Smooth muscle cell (in vitro differentiated cells): ENCODE results near the gene KRTAP5-3. TPM values are rescaled to one million over a fixed set of nuclear protein-coding genes. Genes with fewer than 3 reads are reported as not detected.
"Not testable (repeated sequence)": the region's sequence is repeated elsewhere in the genome, so short reads cannot be mapped to it uniquely, and the experiment has no call there.

Experiments
- DNase-seq: peaks from one replicate; lab custom pipeline; 2025; ENCODE audit not compliant: unreplicated experiment; lab: John Stamatoyannopoulos, UW
- H2AFZ ChIP-seq: fragments of 200-600 bp; sonication (generic); 2 replicates; pipeline ENCODE4 v1.6.0; 2016; ENCODE audit warnings: antibody characterized with exemption, low read depth, mild to moderate bottlenecking
- H3F3A ChIP-seq: fragments of 200-600 bp; sonication (generic); 2 replicates; pipeline ENCODE4 v1.6.0; 2017; ENCODE audit warnings: antibody characterized with exemption, low read depth
- H3K27ac ChIP-seq: fragments of 200-600 bp; sonication (generic); 2 replicates; pipeline ENCODE4 v1.5.1; 2016; ENCODE audit warnings: low read depth, mild to moderate bottlenecking
- H3K27me3 ChIP-seq: fragments of 200-600 bp; sonication (generic); 2 replicates; pipeline ENCODE4 v1.6.1; 2016; ENCODE audit warnings: low read depth, mild to moderate bottlenecking
- H3K36me3 ChIP-seq: fragments of 200-600 bp; sonication (generic); 2 replicates; pipeline ENCODE4 v1.5.1; 2016; ENCODE audit warnings: low read depth
- H3K4me1 ChIP-seq: fragments of 200-600 bp; sonication (generic); 2 replicates; pipeline ENCODE4 v1.5.1; 2016; ENCODE audit warnings: low read depth
- H3K4me2 ChIP-seq: fragments of 200-600 bp; sonication (generic); 2 replicates; pipeline ENCODE4 v1.6.0; 2016; ENCODE audit warnings: mild to moderate bottlenecking
- H3K4me3 ChIP-seq: fragments of 200-600 bp; sonication (generic); 2 replicates; pipeline ENCODE4 v1.5.1; 2016; ENCODE audit warnings: mild to moderate bottlenecking
- H3K79me2 ChIP-seq: fragments of 200-600 bp; sonication (generic); 2 replicates; pipeline ENCODE4 v1.6.0; 2016; ENCODE audit warnings: low read depth, mild to moderate bottlenecking
- H3K9ac ChIP-seq: fragments of 200-600 bp; sonication (generic); 2 replicates; pipeline ENCODE4 v1.6.0; 2016; ENCODE audit warnings: low read depth
- H3K9me3 ChIP-seq: fragments of 200-600 bp; sonication (generic); replicated peaks from 2 replicates; pipeline ENCODE4 v1.5.1; 2016; ENCODE audit warnings: low read depth
- H4K20me1 ChIP-seq: fragments of 200-600 bp; sonication (generic); 2 replicates; pipeline ENCODE4 v1.6.0; 2016; ENCODE audit warnings: low read depth
- CTCF ChIP-seq: fragments of 200-600 bp; sonication (generic); IDR thresholded peaks from 2 replicates; pipeline ENCODE4 v1.5.1; 2017; ENCODE audit warnings: borderline replicate concordance, mild to moderate bottlenecking, antibody characterized with exemption; ENCODE audit not compliant: insufficient read depth, poor library complexity, severe bottlenecking
- WGBS: methylation state at CpG from one replicate; pipeline ENCODE4 v1.1.7; 2016; ENCODE audit warnings: low lambda C conversion rate; 5-methylcytosine and 5-hydroxymethylcytosine counted together
- polyA plus RNA-seq: library from polyadenylated mRNA; unstranded; fragments of >200 nt; fragmentation: Nextera tagmentation; extraction: Ambion mirVana; gene quantifications from 2 replicates; pipeline ENCODE4 v1.2.1, GENCODE V29; 2016
- total RNA-seq: library from RNA; depleted of rRNA; stranded (reverse); fragments of >200 nt; gene quantifications from 2 replicates; pipeline ENCODE4 v1.2.3, GENCODE V29; 2014

The KRTAP5-3 gene
- total and polyA plus RNA-seq, 2 experiments from 2014 or later: not detected

DNA sequence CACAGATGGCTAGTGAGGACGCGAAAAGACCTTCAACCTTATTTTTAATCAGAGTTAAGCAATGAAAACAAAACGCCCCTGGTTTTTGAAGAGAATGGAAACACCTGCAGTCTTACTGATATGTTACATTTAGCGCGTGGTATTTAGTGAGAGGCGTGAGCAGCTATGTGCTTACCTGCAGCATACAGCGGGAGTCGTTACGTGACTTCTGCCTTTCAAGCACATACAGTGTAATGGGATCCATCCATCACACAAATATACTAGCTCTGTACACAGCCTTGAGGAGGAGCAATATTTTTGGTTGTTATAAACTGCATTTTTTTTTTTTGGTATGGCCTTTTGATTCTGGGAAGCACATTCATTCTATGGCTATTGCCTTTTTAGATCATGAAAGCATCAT, 15.6 kb downstream of the KRTAP5-3 start:
- Histone ChIP-seq H2AFZ (no peak overlapping the region), H3K79me2 (no peaks in the 10 kb centered on the region), H3K4me1 (no peaks in the 10 kb centered on the region), H3F3A (no peaks in the 10 kb centered on the region), H3K4me2 (no peak overlapping the region), H3K27me3 (peaks cover 28% of the 10 kb centered on the region), H4K20me1 (no peaks in the 10 kb centered on the region), H3K9ac (no peak overlapping the region), H3K27ac (no peak overlapping the region), H3K4me3 (no peak overlapping the region), H3K9me3 (no peaks in the 10 kb centered on the region), H3K36me3 (no peaks in the 10 kb centered on the region)
- no peak for DNase-seq
- WGBS: 90% methylated on average over 9 of the region's 9 CpGs
- no peak for TF ChIP-seq CTCF

DNA sequence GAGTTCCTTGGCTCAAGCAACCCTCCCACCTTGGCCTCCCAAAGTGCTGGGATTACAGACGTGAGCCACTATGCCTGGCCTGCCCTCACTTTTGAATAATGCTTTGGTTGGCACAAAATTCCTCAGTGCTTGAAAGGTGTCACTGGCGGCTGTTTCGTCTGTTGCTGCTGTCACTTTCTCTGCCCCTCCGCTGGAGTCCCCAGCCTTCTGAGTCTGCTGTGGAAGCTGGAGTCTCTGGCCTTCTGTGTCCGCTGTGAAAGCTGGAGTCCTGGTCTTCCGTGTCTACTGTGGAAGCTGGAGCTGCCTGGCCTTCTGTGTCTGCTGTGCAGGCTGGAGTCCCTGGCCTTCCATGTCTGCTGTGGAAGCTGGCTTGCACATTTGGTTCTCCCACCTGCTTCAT, 18.3 kb downstream of the KRTAP5-3 start:
- H3K4me1 ChIP-seq: no peaks in the 10 kb centered on the region
- H2AFZ ChIP-seq: no peak overlapping the region
- H3K9me3 ChIP-seq: no peaks in the 10 kb centered on the region
- no peaks in the 10 kb centered on the region for H3K79me2 ChIP-seq
- H3K27me3 ChIP-seq: peaks cover 18% of the 10 kb centered on the region
- no peaks in the 10 kb centered on the region for H3K36me3 ChIP-seq
- TF ChIP-seq CTCF: no peak
- no peak for DNase-seq
- H4K20me1 ChIP-seq: no peaks in the 10 kb centered on the region
- no peaks in the 10 kb centered on the region for H3F3A ChIP-seq
- no peak overlapping the region for H3K4me3 ChIP-seq
- WGBS: 87% methylated on average over 6 of the region's 6 CpGs
- H3K27ac ChIP-seq: no peak overlapping the region
- H3K4me2 ChIP-seq: no peak overlapping the region
- H3K9ac ChIP-seq: no peak overlapping the region

GRCh38 chr11:1589191-1589963, 18.9 kb downstream of the KRTAP5-3 start:
- not testable (repeated sequence) for DNase-seq, H3K9ac ChIP-seq, H3K36me3 ChIP-seq, H3K4me2 ChIP-seq, H3K4me3 ChIP-seq, H3K27ac ChIP-seq, H3K4me1 ChIP-seq, H4K20me1 ChIP-seq, H3F3A ChIP-seq, H3K79me2 ChIP-seq, H2AFZ ChIP-seq, H3K9me3 ChIP-seq
- H3K27me3 ChIP-seq: peaks cover 17% of the 10 kb centered on the region
- 53% methylated on average over 8 of the region's 10 CpGs for WGBS

GRCh38 chr11:1586699-1587098, 21.6 kb downstream of the KRTAP5-3 start:
- Histone ChIP-seq H2AFZ (no peak overlapping the region), H3K9ac (no peak overlapping the region), H3K27me3 (peaks cover 6% of the 10 kb centered on the region), H3K9me3 (no peaks in the 10 kb centered on the region), H3K4me2 (no peak overlapping the region), H3K4me1 (no peaks in the 10 kb centered on the region), H3F3A (no peaks in the 10 kb centered on the region), H3K4me3 (no peak overlapping the region), H4K20me1 (no peaks in the 10 kb centered on the region), H3K79me2 (no peaks in the 10 kb centered on the region), H3K36me3 (no peaks in the 10 kb centered on the region), H3K27ac (no peak overlapping the region)
- no peak for DNase-seq
- no peak for TF ChIP-seq CTCF
- 61% methylated on average over 2 of the region's 2 CpGs for WGBS

DNA sequence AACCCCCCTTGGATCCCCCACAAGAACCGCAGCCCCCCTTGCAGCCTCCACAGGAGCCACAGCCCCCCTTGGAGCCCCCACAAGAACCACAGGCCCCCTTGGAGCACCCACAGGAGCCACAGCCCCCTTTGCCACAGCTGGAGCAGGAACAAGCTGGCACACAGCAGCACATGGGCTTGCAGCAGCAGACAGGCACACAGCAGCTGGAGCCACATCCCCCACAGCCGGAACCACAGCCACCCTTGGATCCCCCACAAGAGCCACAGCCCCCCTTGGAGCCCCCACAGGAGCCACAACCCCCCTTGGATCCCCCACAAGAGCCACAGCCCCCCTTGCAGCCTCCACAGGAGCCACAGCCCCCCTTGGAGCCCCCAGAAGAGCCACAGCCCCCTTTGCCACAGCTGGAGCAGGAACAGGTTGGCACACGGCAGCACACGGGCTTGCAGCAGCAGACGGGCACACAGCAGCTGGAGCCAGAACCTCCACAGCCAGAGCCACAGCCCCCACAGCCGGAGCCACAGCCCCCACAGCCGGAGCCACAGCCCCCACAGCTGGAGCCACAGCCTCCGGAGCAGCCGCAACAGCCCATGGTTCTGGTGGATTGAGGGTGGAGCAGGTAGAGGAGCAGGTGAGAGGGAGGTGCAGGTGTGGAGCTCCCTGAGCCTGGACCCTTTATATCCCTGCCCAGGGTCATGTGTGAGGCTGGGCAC, 23.4 kb downstream of the KRTAP5-3 start, which contains the start of gene KRTAP5-1:
Gene KRTAP5-1 (minus strand): TSS at position 623 of the 710 bp plus-strand sequence. CDS start 34 bp downstream, at position 589.
- not testable (repeated sequence) for H4K20me1 ChIP-seq, H2AFZ ChIP-seq, H3K9me3 ChIP-seq, H3K27me3 ChIP-seq, H3K4me1 ChIP-seq, H3K27ac ChIP-seq, H3K36me3 ChIP-seq, H3K9ac ChIP-seq, H3F3A ChIP-seq, H3K79me2 ChIP-seq, H3K4me3 ChIP-seq, H3K4me2 ChIP-seq, DNase-seq
- 89% methylated on average over 9 of the region's 9 CpGs for WGBS

- not testable (repeated sequence) for H3K4me3 ChIP-seq, H2AFZ ChIP-seq, H3K36me3 ChIP-seq, H3K79me2 ChIP-seq, H3K9me3 ChIP-seq, H3K4me1 ChIP-seq, H3K9ac ChIP-seq, DNase-seq, H3F3A ChIP-seq, H3K27me3 ChIP-seq, H3K27ac ChIP-seq, H3K4me2 ChIP-seq, H4K20me1 ChIP-seq
- WGBS: 77% methylated on average over 2 of the region's 2 CpGs
These were observed 25.4 kb downstream of the KRTAP5-3 start for GRCh38 chr11:1582909-1583308.
